Neural crest cell (in vitro differentiated cells): Measurements from ENCODE around the gene PLXND1. TPM values are rescaled to one million over a fixed set of nuclear protein-coding genes. Genes with fewer than 3 reads are reported as not detected.
A peak's percentile ranks its signal among the peaks of the same experiment; 100 is the strongest.

Experiments
- DNase-seq: peaks from one replicate; pipeline ENCODE4 v3.0.0; 2021; ENCODE audit warnings: low read depth, mixed read lengths, low spot score
- H3K27ac Mint-ChIP-seq: one replicate; pipeline ENCODE4 v1.8.0; 2021; ENCODE audit warnings: mild to moderate bottlenecking, mixed read lengths; ENCODE audit not compliant: unreplicated experiment
- H3K27me3 Mint-ChIP-seq: 2 replicates; pipeline ENCODE4 v1.8.0; 2021; ENCODE audit warnings: low read depth, mild to moderate bottlenecking, mixed read lengths
- H3K36me3 Mint-ChIP-seq: 2 replicates; pipeline ENCODE4 v1.8.0; 2021; ENCODE audit warnings: low read depth, mild to moderate bottlenecking, mixed read lengths
- H3K4me1 Mint-ChIP-seq: 2 replicates; pipeline ENCODE4 v1.8.0; 2021; ENCODE audit warnings: mixed read lengths
- H3K4me3 Mint-ChIP-seq: one replicate; pipeline ENCODE4 v1.8.0; 2021; ENCODE audit warnings: mild to moderate bottlenecking, mixed read lengths
- H3K9me3 Mint-ChIP-seq: 2 replicates; pipeline ENCODE4 v1.8.0; 2021; ENCODE audit warnings: mixed read lengths
- total RNA-seq: library from RNA; stranded (reverse); gene quantifications from 2 replicates; pipeline ENCODE4 v1.2.1, GENCODE V29; 2021
- TF ChIP-seq, protein P1 (sequence below): fragments of 200-600 bp; sonication (generic); conservative IDR thresholded peaks from 2 replicates; pipeline ENCODE4 v1.5.0; 2021; ENCODE audit warnings: antibody characterized with exemption, mild to moderate bottlenecking

The PLXND1 gene
- total RNA-seq, 1 donor from 2014 or later, result 39.4 TPM

DNA sequence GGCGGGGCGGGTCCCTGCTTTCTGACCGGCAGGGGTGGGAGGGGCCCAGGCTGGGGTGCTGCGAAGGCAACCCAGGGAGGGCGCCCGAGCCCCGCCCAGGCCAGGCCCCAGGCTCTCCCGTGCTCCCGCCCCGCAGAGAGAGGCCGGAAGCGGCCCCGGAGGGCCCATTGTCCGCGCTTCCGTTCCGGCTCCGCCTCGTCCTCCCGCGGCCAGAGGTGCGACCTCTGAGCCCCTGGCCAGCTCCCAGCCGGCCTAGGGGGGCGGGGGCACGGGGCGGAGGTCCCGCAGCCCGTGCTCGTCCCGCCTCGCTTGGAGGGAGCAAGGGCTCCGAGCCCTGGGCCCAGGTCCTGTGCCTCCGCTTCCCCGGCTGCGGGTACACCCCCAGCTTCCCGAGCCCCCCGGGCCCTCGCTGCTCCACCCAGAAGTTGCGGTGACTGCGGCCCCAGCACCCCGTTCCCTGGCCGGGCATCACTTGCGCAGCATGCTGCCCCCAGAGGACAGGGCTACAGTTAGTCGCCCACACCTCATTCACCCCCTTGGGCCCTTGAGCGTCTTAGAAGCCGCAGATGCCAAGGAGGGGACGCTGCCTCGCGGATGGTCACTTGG lies 20.4 kb upstream of the PLXND1 start:
- DNase-seq, result peak; percentile 69
- H3K4me1 Mint-ChIP-seq, result peaks cover 55% of the 10 kb centered on the region
- TF ChIP-seq, protein P1, sequence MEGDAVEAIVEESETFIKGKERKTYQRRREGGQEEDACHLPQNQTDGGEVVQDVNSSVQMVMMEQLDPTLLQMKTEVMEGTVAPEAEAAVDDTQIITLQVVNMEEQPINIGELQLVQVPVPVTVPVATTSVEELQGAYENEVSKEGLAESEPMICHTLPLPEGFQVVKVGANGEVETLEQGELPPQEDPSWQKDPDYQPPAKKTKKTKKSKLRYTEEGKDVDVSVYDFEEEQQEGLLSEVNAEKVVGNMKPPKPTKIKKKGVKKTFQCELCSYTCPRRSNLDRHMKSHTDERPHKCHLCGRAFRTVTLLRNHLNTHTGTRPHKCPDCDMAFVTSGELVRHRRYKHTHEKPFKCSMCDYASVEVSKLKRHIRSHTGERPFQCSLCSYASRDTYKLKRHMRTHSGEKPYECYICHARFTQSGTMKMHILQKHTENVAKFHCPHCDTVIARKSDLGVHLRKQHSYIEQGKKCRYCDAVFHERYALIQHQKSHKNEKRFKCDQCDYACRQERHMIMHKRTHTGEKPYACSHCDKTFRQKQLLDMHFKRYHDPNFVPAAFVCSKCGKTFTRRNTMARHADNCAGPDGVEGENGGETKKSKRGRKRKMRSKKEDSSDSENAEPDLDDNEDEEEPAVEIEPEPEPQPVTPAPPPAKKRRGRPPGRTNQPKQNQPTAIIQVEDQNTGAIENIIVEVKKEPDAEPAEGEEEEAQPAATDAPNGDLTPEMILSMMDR, result no peak
- no peaks in the 10 kb centered on the region for H3K27me3 Mint-ChIP-seq
- peak overlapping the region; percentile 95 for H3K27ac Mint-ChIP-seq
- no peaks in the 10 kb centered on the region for H3K36me3 Mint-ChIP-seq
- peak overlapping the region; percentile 84 for H3K4me3 Mint-ChIP-seq
- no peaks in the 10 kb centered on the region for H3K9me3 Mint-ChIP-seq

DNA sequence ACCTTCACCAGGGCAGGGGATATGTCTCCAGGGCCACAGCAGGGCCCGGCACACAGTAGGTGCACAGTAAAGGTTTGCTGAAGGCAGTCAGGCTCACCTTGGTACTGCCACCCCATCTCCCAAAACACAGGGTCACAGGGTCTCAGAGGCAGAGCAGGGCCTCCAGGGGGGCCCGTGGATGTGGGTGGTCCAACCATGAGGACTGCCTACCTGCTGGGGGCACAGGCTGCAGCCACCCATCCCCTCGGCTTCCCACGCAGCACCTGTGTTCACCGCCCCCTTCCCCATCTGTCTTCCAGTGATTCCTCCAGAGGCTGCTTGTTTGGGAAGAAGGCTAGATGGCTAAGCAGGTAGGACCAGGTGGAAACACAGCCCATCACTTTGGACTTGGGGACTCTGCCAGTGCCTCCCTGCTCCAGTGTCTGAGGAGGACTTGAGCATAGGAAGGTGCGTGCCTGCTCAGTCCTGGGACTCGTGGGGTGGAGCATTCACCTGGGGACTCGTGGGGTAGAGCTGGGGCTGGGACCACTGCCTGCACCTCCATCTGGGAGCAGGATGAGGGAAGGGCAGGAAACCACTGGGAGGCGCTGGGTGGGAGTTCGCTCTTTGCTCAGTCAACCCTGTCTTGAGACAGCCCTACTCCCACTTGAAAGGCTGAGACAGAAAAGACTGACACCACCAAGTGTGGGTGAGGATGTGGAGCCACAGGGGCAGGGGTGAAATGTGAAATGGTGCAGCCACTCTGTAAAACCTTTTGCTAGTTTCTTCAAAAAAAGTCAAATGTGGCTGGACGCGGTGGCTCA lies 18.8 kb upstream of the PLXND1 start:
- Mint-ChIP-seq H3K36me3 (no peaks in the 10 kb centered on the region), H3K27me3 (no peaks in the 10 kb centered on the region), H3K9me3 (no peaks in the 10 kb centered on the region), H3K4me3 (peak overlapping the region; percentile 67), H3K27ac (peak overlapping the region; percentile 75), H3K4me1 (peaks cover 62% of the 10 kb centered on the region)
- TF ChIP-seq, protein P1, result no peak
- DNase-seq, result no peak

DNA sequence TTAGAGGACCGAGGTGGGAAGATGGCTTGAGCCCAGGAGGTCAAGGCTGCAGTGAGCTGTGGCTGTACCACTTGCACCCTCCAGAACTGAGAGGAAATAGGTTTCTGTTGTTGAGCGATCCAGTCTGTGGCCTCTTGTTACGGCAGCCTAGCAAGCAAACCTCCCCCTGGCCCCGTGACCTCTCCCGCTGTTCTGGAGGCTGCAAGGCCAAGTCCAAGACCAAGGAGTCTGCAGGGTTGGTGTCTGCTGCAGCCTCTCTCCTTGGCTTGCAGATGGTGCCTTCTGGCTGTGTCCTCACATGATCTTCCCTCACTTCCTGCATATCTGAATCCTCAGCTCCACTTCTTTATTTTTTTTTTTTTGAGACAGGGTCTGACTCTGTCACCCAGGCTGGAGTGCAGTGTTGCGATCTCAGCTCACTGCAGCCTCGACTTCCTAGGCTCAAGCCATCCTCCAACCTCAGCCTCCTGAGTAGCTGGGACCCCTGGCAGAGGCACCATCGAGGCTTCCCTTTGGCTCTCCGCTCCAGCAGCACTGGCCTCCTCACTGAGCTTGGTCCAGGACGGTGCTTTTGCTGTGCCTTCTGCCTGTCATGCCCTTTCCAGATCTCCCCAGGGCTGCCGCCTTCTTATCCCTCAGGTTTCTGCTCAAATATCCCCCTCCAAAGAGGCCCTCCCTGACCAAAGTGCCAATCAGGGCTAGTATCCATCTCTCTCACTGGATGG lies 18.0 kb upstream of the PLXND1 start:
- Mint-ChIP-seq H3K27me3 (no peaks in the 10 kb centered on the region), H3K36me3 (no peaks in the 10 kb centered on the region), H3K9me3 (no peaks in the 10 kb centered on the region), H3K4me3 (no peak overlapping the region), H3K4me1 (peaks cover 62% of the 10 kb centered on the region), H3K27ac (peak overlapping the region; percentile 92)
- TF ChIP-seq, protein P1, result no peak
- no peak for DNase-seq

DNA sequence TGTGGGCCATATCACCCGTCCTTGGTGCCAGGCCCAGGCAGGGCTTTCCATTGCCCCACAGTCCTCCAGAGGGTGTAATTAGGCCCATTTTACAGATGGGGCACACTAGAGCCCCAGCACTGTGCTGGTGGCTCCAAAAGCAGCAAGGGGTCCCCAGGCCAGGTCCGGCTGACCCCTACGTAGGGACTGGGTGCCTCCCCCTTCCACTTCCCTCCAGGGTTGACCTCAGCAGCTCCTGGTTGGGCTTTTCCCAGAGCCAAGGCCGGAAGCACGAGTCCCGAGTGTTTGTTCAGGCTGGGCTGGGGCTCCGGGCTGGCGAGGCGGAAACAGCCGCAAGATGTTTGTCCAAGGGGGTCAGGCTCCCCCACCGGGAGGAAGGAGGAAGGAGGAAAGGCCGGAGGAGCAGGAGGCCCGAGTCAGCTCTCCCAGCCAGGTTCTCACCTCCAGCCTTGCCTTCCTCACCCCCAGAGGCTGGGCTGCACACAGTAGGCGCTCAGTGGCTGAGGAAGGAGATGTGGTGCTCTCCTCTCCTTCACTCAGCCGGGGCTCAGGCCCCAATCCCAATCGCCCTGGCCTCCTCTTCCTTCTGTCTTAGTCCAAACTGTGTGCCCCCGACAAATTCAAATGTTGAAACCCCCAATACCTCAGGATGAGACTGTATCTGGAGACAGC lies 17.1 kb upstream of the PLXND1 start:
- DNase-seq, result no peak

DNA sequence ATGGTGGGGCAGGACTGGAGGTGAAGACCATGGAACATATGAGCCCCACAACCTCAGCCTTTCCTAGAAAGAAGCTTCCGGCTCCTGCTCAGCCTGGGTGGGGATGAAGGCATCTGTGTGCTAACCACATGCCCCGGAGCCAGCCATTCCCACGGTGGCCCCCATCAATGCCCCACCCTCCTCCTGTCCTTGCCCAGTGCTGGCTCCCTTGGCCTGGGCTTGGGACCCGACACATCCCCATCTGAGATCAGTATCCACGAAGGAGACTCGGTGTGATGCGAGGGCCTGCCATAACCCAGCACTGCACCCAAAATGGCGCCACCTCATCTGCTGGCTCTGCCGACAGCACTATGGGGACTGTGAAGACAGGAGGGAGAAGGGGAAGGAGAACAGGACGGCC lies 16.5 kb upstream of the PLXND1 start:
- no peak overlapping the region for H3K4me3 Mint-ChIP-seq
- TF ChIP-seq, protein P1, result no peak
- H3K27me3 Mint-ChIP-seq, result no peaks in the 10 kb centered on the region
- no peaks in the 10 kb centered on the region for H3K36me3 Mint-ChIP-seq
- DNase-seq, result no peak
- H3K27ac Mint-ChIP-seq, result no peak overlapping the region
- H3K9me3 Mint-ChIP-seq, result no peaks in the 10 kb centered on the region
- peaks cover 64% of the 10 kb centered on the region for H3K4me1 Mint-ChIP-seq

More for the DNA sequence above, 17.1 kb upstream of the PLXND1 start:
- Mint-ChIP-seq H3K36me3 (no peaks in the 10 kb centered on the region), H3K27me3 (no peaks in the 10 kb centered on the region), H3K27ac (peak overlapping the region; percentile 68), H3K4me3 (no peak overlapping the region), H3K9me3 (no peaks in the 10 kb centered on the region), H3K4me1 (peaks cover 65% of the 10 kb centered on the region)
- TF ChIP-seq, protein P1, result no peak
